CD14-positive monocyte (primary cell): ENCODE measurements around the gene AFDN. TPM values are rescaled to one million over a fixed set of nuclear protein-coding genes. Genes with fewer than 3 reads are reported as not detected.

ENCODE experiments used
- DNase-seq, 3 donors: peaks; one replicate each; pipeline ENCODE4 v3.0.0-alpha.2; 2011 to 2022
- H2AFZ ChIP-seq: 2 replicates; pipeline ENCODE4 v1.6.0; 2012; ENCODE audit warnings: mild to moderate bottlenecking, low read depth, low read length, inconsistent platforms; ENCODE audit not compliant: insufficient read depth, poor library complexity, severe bottlenecking
- H3K27ac ChIP-seq, 2 donors: 1 replicate in 1 of 2; 2 replicates in 1 of 2; pipeline ENCODE4 v1.5.1; 2012 to 2013; ENCODE audit warnings: low read length in 2 of 2, control low read depth in 1 of 2, inconsistent platforms in 1 of 2, low read depth in 1 of 2, mild to moderate bottlenecking in 1 of 2
- H3K27me3 ChIP-seq, 2 donors: one replicate each; pipeline versions ENCODE4 v1.6.0 to v1.6.1; 2011 to 2013; ENCODE audit warnings: low read length in 2 of 2; ENCODE audit not compliant: control insufficient read depth in 2 of 2, insufficient read depth in 2 of 2
- H3K36me3 ChIP-seq, 2 donors: replicated peaks in 1 of 2; 1 replicate in 1 of 2; 2 replicates in 1 of 2; pipeline versions ENCODE4 v1.5.1 to v1.6.1; 2012 to 2013; ENCODE audit warnings: low read length in 2 of 2, control low read depth in 1 of 2, inconsistent platforms in 1 of 2, mild to moderate bottlenecking in 1 of 2; ENCODE audit not compliant: insufficient read depth in 2 of 2, control insufficient read depth in 1 of 2
- H3K4me1 ChIP-seq, 2 donors: 1 replicate in 1 of 2; 2 replicates in 1 of 2; pipeline versions ENCODE4 v1.5.1 to v1.6.1; 2012 to 2013; ENCODE audit warnings: low read length in 2 of 2, control low read depth in 1 of 2, inconsistent platforms in 1 of 2, mild to moderate bottlenecking in 1 of 2, moderate library complexity in 1 of 2; ENCODE audit not compliant: insufficient read depth in 2 of 2, control insufficient read depth in 1 of 2
- H3K4me2 ChIP-seq: replicated peaks from 2 replicates; pipeline ENCODE3; 2012; ENCODE audit warnings: low read length, moderate library complexity, mild to moderate bottlenecking; ENCODE audit not compliant: poor library complexity, severe bottlenecking; ENCODE audit errors: extremely low read depth
- H3K4me3 ChIP-seq, 3 experiments: fragments of 200-600 bp in 1 of 3; sonication (generic) in 1 of 3; replicated peaks in 1 of 3; 1 replicate in 2 of 3; 2 replicates in 1 of 3; pipeline ENCODE4 v1.5.1; 2011 to 2013; ENCODE audit warnings: low read length in 3 of 3, mild to moderate bottlenecking in 3 of 3, control low read depth in 2 of 3, low read depth in 2 of 3, inconsistent platforms in 1 of 3, moderate library complexity in 1 of 3
- H3K79me2 ChIP-seq: 2 replicates; pipeline ENCODE4 v1.6.0; 2012; ENCODE audit warnings: mild to moderate bottlenecking, control low read depth, inconsistent platforms, low read length, moderate library complexity; ENCODE audit not compliant: insufficient read depth
- H3K9ac ChIP-seq: 2 replicates; pipeline ENCODE4 v1.6.0; 2017; ENCODE audit warnings: low read length, mild to moderate bottlenecking; ENCODE audit not compliant: insufficient read depth, poor library complexity, severe bottlenecking
- H3K9me3 ChIP-seq, 2 donors: replicated peaks in 1 of 2; 1 replicate in 1 of 2; 2 replicates in 1 of 2; pipeline versions ENCODE4 v1.5.1 to v1.6.1; 2012 to 2013; ENCODE audit warnings: low read length in 2 of 2, control low read depth in 1 of 2; ENCODE audit not compliant: control insufficient read depth in 1 of 2, insufficient read depth in 1 of 2
- H4K20me1 ChIP-seq: 2 replicates; pipeline ENCODE4 v1.6.0; 2012; ENCODE audit warnings: mild to moderate bottlenecking, low read length, control low read depth, moderate library complexity; ENCODE audit not compliant: insufficient read depth
- H3K27ac Mint-ChIP-seq, 7 donors: one replicate each; pipeline ENCODE4 v1.8.0; 2020; ENCODE audit warnings: mild to moderate bottlenecking in 7 of 7, mixed read lengths in 7 of 7, moderate library complexity in 6 of 7, inconsistent platforms in 2 of 7
- H3K27me3 Mint-ChIP-seq, 3 donors: one replicate each; pipeline ENCODE4 v1.8.0; 2021 to 2022; ENCODE audit warnings: low read depth in 3 of 3, mild to moderate bottlenecking in 3 of 3, mixed read lengths in 3 of 3, moderate library complexity in 3 of 3, inconsistent platforms in 1 of 3
- H3K36me3 Mint-ChIP-seq, 2 donors: one replicate each; pipeline ENCODE4 v1.8.0; 2020; ENCODE audit warnings: mixed read lengths in 2 of 2, inconsistent platforms in 1 of 2, mild to moderate bottlenecking in 1 of 2
- H3K4me1 Mint-ChIP-seq: one replicate; pipeline ENCODE4 v1.8.0; 2020; ENCODE audit warnings: mild to moderate bottlenecking, mixed read lengths
- H3K4me3 Mint-ChIP-seq, 2 donors: one replicate each; pipeline ENCODE4 v1.8.0; 2020; ENCODE audit warnings: mild to moderate bottlenecking in 2 of 2, mixed read lengths in 2 of 2, moderate library complexity in 1 of 2
- H3K9me3 Mint-ChIP-seq, 7 donors: one replicate each; pipeline ENCODE4 v1.8.0; 2020 to 2022; ENCODE audit warnings: mixed read lengths in 7 of 7, mild to moderate bottlenecking in 6 of 7, moderate library complexity in 6 of 7, inconsistent platforms in 2 of 7
- CTCF ChIP-seq: fragments of 200-600 bp; IDR thresholded peaks from one replicate; pipeline ENCODE4 v1.8.0; 2022; ENCODE audit warnings: antibody characterized with exemption, mild to moderate bottlenecking
- WGBS: methylation state at CpG from one replicate; pipeline ENCODE4 v1.1.5; 2013; ENCODE audit warnings: missing lambda C conversion rate; ENCODE audit not compliant: insufficient coverage; 5-methylcytosine and 5-hydroxymethylcytosine counted together
- intact Hi-C, 2 donors: fragments of 100-400 bp; cut with micrococcal nuclease; formaldehyde crosslinking; loops; one replicate each; pipeline versions ENCODE4 v1.15.0 to v1.15.1; 2023
- polyA plus RNA-seq, 3 donors: library from polyadenylated mRNA; depleted of rRNA in 1 of 3; unstranded in 2 of 3; stranded (reverse) in 1 of 3; fragments of 300-500 nt in 2 of 3; fragments of >200 nt in 1 of 3; fragmentation: Illumina TruSeq in 2 of 3; gene quantifications; 1 replicate in 2 of 3; 2 replicates in 1 of 3; pipeline ENCODE4 v1.2.3, GENCODE V29; 2012 to 2021

The AFDN gene
- polyA plus RNA-seq, 3 donors, result 0.03 to 1.5 TPM; not detected in 1

GRCh38 chr6:167787896-167788562, 38.7 kb upstream of the AFDN start:
- Mint-ChIP-seq H3K27ac (no peak overlapping the region), H3K36me3 (no peaks in the 10 kb centered on the region), H3K9me3 (peaks cover 0 to 9% (median 5%) of the 10 kb centered on the region in 7 donors), H3K4me3 (no peak overlapping the region), H3K27me3 (peaks cover 0 to 20% (median 6%) of the 10 kb centered on the region in 3 donors), H3K4me1 (peaks cover 14% of the 10 kb centered on the region)
- Histone ChIP-seq H3K79me2 (no peaks in the 10 kb centered on the region), H2AFZ (no peak overlapping the region), H3K9ac (no peak overlapping the region), H3K36me3 (no peaks in the 10 kb centered on the region), H3K4me1 (peaks cover 0 to 11% of the 10 kb centered on the region in 2 donors), H3K4me3 (no peak overlapping the region), H4K20me1 (no peaks in the 10 kb centered on the region), H3K27ac (no peak overlapping the region), H3K9me3 (peaks cover 4% of the 10 kb centered on the region in 2 donors), H3K4me2 (no peak overlapping the region), H3K27me3 (peaks cover 0 to 1% of the 10 kb centered on the region in 2 donors)
- DNase-seq, result no peak
- intact Hi-C loops, result no loop called here
- no peak for TF ChIP-seq CTCF
- 94% methylated on average over 12 of the region's 23 CpGs for WGBS

DNA sequence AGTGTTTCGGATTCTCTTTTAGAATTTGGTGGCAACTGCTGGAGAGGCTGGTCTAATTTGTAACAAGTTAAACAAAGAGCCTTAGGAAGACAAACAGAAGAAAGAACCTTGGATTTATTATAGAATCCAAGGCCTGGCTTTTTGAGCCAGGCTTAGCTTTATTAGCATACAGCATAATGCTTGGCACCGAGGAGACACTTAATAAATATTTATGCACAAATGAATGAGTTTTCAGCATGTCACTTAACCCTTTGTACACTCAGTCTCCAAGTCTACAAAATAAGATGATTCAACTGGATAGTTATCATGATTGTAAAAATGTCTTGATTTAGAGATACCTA, 38.2 kb upstream of the AFDN start:
- Histone ChIP-seq H3K27me3 (peaks cover 0 to 2% of the 10 kb centered on the region in 2 donors), H3K36me3 (no peaks in the 10 kb centered on the region), H3K9ac (no peak overlapping the region), H3K4me3 (no peak overlapping the region), H3K79me2 (no peaks in the 10 kb centered on the region), H2AFZ (no peak overlapping the region), H3K4me1 (peaks cover 0 to 11% of the 10 kb centered on the region in 2 donors), H3K9me3 (peaks cover 4 to 5% of the 10 kb centered on the region in 2 donors), H3K27ac (no peak overlapping the region), H3K4me2 (no peak overlapping the region), H4K20me1 (no peaks in the 10 kb centered on the region)
- H3K9me3 Mint-ChIP-seq, result peaks cover 0 to 14% (median 9%) of the 10 kb centered on the region in 7 donors
- no peaks in the 10 kb centered on the region for H3K36me3 Mint-ChIP-seq
- peaks cover 0 to 22% (median 9%) of the 10 kb centered on the region in 3 donors for H3K27me3 Mint-ChIP-seq
- H3K4me1 Mint-ChIP-seq, result peaks cover 14% of the 10 kb centered on the region
- intact Hi-C loops, result no loop called here
- TF ChIP-seq CTCF, result no peak
- no peak for DNase-seq
- 100% methylated on average over 1 of the region's 2 CpGs for WGBS
- H3K4me3 Mint-ChIP-seq, result no peak overlapping the region
- H3K27ac Mint-ChIP-seq, result no peak overlapping the region
